Caki2 (cell line): ENCODE results near the gene PDIA6. TPM values are rescaled to one million over a fixed set of nuclear protein-coding genes. Genes with fewer than 3 reads are reported as not detected.
"Not testable (repeated sequence)": the region's sequence is repeated elsewhere in the genome, so short reads cannot be mapped to it uniquely, and the experiment has no call there.

Experiments
- DNase-seq: peaks from one replicate; pipeline ENCODE4 v3.0.0-alpha.2; 2015; ENCODE audit warnings: low read depth
- in situ Hi-C: cut with HindIII; loops from 2 replicates; pipeline ENCODE4 v1.10.0; 2016; ENCODE audit warnings: low sequenced_read_pairs, low pct_unique_long_range_greater_than_20kb, mixed read lengths
- total RNA-seq: library from RNA; depleted of rRNA; stranded (reverse); fragments of >200 nt; shearing (Covaris generic); gene quantifications from 2 replicates; pipeline ENCODE4 v1.2.3, GENCODE V29; 2014; ENCODE audit warnings: low replicate concordance

Gene PDIA6
- total RNA-seq, 1 experiment from 2014 or later = 548 TPM

GRCh38 chr2:10817413-10817812 lies 4.8 kb upstream of the PDIA6 start:
- no peak for DNase-seq
- in situ Hi-C loops = no loop called here

GRCh38 chr2:10814571-10815331 lies 2.2 kb upstream of the PDIA6 start:
- in situ Hi-C loops = no loop called here
- no peak for DNase-seq

GRCh38 chr2:10814142-10814541 lies 1.6 kb upstream of the PDIA6 start:
- DNase-seq = no peak
- in situ Hi-C loops = no loop called here

DNA sequence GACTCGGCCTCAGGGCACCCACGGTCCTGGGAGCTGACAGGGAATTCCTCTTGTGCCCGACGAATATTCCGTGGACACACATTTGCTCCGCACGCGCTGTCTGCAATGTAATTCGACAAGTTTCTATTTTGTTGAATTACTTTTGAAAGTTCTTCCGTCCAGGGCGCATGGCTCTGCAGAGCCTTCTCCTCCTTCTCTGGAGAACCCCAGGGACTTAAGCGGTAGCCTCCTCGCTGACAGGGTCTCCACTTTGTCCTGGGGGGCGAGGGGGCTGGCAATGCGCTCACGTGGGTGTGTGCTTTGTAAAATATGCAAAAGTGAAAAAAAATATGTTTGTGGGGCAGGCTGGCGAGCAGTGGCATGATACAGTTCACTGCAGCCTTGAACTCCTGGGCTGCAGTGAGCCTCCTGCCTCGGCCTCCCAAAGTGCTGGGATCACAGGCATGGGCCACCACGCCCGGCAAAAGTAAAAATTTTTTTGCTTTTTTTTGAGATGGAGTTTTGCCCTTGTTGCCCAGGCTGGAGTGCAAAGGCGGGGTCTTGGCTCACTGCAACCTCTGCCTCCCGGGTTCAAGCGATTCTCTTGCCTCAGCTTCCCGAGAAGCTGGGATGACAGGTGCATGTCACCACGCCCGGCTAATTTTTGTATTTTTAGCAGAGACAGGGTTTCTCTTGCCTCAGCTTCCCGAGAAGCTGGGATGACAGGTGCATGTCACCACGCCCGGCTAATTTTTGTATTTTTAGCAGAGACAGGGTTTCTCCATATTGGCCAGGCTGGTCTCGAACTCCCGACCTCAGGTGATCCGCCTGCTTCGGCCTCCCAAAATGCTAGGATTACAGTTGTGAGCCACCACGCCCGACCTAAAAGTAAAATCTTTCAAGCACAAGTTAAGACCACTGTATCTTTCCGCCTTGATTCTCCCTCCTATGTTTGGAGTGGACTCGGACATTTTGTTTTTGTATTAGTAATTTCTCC lies 866 bp upstream of the PDIA6 start:
- in situ Hi-C loops, DNase-seq: not testable (repeated sequence)

DNA sequence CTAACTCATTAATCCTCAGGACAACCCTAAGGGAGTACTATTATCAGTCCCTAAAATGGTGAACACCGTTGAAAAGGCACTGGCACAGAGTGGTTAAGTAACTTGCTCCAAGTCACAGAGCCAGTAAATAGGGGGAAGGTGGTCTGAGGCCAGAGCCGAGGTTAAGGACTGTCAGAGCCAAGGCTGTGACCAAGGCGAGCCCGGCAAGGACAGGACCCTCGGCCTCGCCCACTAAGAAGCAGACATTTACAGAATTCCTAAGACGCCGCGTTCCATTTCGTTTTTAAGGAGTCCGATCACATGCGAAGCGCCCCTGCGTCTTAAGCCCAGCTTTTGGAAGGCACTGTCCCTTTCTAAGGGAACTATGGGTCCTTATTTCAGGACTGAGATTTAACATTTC lies 1.1 kb downstream of the PDIA6 start:
- in situ Hi-C loops = no loop called here
- no peak for DNase-seq

- in situ Hi-C loops = no loop called here
- DNase-seq = no peak
Observed at GRCh38 chr2:10810202-10811161, 2.1 kb downstream of the PDIA6 start.

- in situ Hi-C loops = no loop called here
- DNase-seq = no peak
Observed at GRCh38 chr2:10806543-10806942, 6.0 kb downstream of the PDIA6 start.

- DNase-seq, in situ Hi-C loops: not testable (repeated sequence)
Observed at GRCh38 chr2:10805990-10806389, 6.6 kb downstream of the PDIA6 start.

DNA sequence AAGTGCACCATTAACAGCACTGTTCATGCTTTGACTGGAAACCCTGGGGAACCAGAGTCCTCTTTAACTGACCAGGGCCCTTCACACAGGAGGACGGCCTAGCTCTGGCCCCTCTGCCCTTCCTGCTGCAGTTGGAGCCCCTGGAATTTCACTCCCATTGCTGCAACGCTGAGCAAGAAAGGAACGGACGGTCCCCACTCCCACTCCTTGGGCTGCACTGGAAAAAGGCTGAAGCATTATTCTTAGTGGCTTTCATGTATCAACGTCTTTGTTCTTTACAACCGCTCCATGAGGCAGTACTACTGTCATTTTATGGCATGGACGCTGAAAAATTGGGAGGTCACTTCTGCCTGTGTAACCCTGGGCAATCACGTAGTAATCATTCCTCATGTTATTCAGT lies 9.9 kb downstream of the PDIA6 start:
- in situ Hi-C loops = no loop called here
- no peak for DNase-seq

DNA sequence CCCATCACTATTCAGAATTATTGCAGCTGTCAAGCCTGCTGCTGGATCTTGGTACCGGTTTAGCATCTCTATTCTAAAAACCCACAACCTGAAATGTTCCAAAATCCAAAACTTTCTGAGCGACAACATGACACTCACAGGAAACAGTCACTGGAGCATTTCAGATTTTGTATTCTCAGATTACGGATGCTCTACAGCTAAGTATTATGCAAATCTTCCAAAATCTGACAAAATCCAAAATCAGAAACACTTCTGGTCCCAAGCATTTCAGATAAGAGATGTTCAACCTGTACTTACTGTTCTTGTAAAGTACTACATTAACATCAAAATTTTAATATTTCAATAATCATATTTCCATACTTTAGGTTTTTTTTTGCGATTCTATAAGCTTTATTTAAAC lies 12.4 kb downstream of the PDIA6 start:
- in situ Hi-C loops = no loop called here
- DNase-seq = no peak

DNA sequence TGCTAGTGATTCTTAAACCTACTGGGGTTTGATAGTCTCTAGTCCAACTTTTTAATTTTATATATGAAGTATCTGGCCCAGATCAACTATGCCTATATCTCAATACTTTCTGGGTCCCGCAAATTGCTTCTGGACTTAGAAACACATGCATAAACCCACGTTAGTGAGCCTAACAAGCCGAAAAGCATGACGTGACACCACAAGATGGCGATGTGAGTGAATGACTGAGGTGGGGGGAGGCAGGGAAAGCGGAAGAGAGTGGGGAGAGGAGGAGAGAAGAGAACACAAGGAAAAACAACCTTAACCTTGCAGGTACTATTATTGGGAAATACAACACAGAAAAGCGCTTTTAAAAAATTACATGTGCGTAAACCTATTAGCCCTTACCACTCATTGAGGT lies 13.8 kb downstream of the PDIA6 start:
- in situ Hi-C loops = no loop called here
- DNase-seq = no peak

DNA sequence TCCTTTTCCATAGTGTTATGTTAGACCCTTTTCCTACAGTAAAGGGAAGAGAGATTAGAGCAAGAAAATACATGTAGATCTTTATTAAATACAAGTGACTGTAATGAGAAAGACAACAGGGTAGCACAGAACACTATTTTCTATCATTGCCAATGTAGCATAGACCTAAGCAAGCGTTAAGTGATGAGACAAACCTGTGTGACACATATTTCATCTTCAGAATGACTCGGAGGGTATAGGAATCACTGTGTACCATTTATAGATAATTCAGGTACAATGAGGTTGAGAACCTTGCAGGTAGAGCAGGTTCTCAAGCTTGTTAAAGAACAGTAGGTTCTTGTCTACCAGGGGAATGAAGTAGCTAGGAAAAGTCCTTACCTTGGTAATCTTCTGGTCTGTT lies 15.9 kb downstream of the PDIA6 start:
- in situ Hi-C loops = no loop called here
- no peak for DNase-seq

DNA sequence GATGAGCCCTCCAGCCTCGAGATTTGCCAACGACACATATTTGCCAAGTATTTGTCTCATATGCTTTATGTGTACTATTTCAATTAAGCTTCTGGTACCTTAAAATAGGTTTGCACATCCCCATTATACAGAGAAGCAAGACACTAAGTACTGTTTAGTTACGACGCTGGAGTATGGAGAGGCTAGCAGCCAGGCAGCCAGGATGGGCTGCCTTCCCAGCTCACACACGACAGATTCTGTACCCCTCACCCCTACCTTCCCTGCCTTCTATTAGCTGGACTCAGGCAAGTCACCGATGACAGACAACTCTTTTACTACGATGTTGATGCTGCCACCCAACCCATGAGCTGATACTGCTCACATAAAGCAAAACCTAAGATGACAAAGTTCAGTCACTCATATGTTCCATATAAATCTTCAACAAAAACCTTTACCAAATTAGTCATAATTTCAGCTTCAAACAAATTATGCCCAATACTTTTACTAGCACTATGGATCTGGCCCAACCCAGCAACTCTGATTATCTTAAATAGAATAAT lies 17.0 kb downstream of the PDIA6 start:
- in situ Hi-C loops = no loop called here
- no peak for DNase-seq

- no peak for DNase-seq
- in situ Hi-C loops = no loop called here
Observed at GRCh38 chr2:10794876-10795275, 17.7 kb downstream of the PDIA6 start.

DNA sequence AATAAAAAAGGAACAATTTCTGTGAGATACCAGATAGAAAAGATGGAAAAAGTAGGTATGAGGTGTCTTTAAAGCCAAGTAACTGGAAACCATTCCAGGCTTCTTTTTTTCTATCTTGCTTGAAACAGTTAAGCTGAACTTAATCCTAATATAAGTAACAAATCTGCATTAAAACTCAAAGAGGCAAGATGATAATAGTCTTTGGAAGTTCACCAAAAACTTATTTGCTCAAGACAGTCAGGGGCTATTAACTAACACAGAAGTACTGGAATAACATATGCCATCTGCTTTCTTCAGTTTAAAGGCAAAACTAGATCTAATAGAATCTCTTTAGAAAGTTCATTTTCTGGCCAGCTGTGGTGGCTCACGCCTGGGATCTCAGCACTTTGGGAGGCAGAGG lies 18.8 kb downstream of the PDIA6 start:
- in situ Hi-C loops = no loop called here
- DNase-seq = no peak

DNA sequence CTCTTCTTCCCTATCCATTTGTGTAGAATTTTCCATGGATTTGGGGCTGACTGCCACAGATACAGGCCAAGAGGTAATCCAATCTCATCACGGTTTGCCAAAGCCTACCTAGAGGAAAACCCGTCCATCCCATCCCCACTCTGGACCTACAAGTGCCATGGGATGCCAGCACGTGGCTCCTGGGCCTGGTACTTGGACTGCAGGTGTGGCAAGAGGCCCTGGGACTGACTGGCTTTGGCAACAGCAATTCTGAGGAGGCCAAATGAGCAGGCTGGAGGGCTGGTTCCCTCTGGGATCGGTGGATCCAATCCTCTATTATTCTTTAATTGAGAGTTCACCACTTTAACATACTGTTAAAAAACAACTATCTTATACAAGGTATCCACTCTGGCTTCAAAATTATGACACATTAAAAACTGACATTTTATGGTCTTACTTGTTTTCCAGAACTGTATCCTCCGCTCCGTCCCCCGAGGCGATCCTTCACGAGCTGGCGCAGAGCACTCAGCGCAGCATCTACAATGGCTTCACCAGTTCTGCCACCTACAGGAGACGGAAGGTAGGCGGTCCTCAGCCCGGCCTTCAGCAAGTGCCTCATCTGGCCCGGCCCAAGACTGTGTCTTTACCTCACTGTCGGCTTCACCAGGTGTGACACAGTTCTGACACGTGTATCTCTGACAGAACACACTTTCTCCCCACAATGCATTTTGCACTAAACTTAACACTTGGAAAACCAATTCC lies 19.8 kb downstream of the PDIA6 start:
- no peak for DNase-seq
- in situ Hi-C loops = no loop called here

- in situ Hi-C loops = no loop called here
Observed at GRCh38 chr2:10792001-10792634, 20.5 kb downstream of the PDIA6 start.

More at GRCh38 chr2:10792001-10792634, 20.5 kb downstream of the PDIA6 start:
- no peak for DNase-seq
